22Rv1 (cell line): Measurements from ENCODE around the gene EIF4A3.

ENCODE experiments used
- ZFX ChIP-seq: fragments of 450-650 bp; IDR thresholded peaks from 2 replicates; pipeline ENCODE4 v1.6.1; 2017; ENCODE audit warnings: antibody characterized with exemption, borderline replicate concordance
- TF ChIP-seq, protein P1 (sequence below): fragments of 450-650 bp; IDR thresholded peaks from 2 replicates; pipeline ENCODE4 v1.5.1; 2017; ENCODE audit warnings: mild to moderate bottlenecking

- TF ChIP-seq, protein P1, sequence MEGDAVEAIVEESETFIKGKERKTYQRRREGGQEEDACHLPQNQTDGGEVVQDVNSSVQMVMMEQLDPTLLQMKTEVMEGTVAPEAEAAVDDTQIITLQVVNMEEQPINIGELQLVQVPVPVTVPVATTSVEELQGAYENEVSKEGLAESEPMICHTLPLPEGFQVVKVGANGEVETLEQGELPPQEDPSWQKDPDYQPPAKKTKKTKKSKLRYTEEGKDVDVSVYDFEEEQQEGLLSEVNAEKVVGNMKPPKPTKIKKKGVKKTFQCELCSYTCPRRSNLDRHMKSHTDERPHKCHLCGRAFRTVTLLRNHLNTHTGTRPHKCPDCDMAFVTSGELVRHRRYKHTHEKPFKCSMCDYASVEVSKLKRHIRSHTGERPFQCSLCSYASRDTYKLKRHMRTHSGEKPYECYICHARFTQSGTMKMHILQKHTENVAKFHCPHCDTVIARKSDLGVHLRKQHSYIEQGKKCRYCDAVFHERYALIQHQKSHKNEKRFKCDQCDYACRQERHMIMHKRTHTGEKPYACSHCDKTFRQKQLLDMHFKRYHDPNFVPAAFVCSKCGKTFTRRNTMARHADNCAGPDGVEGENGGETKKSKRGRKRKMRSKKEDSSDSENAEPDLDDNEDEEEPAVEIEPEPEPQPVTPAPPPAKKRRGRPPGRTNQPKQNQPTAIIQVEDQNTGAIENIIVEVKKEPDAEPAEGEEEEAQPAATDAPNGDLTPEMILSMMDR = no peak
- TF ChIP-seq ZFX = no peak
Measured at GRCh38 chr17:80182845-80183223, 35.9 kb upstream of the EIF4A3 start.
